K562 (cell line): ENCODE data around the gene SELENOF. TPM values are rescaled to one million over a fixed set of nuclear protein-coding genes. Genes with fewer than 3 reads are reported as not detected.
A peak's percentile ranks its signal among the peaks of the same experiment; 100 is the strongest.

Source experiments
- ATAC-seq: fragments of 200-7000 bp; cut with Tn5 transposase; 3 replicates; pipeline ENCODE4 v1.9.1; 2020; ENCODE audit warnings: moderate library complexity
- BruUV-seq: library from RNA; stranded (reverse); fragments of 400-500 nt; replicated peaks from 2 replicates; lab custom pipeline; 2021; lab: Mats Ljungman, UMichigan
- CTCF ChIA-PET: fragments of 300-600 bp; formaldehyde crosslinking; extraction: SDS; loops from one replicate; lab custom pipeline; 2021; ENCODE audit warnings: low intra/inter-chr PET ratio; lab: Yijun Ruan, JAX
- POLR2A ChIA-PET: fragments of 300-600, 350-650 bp; sonication (Branson Sonifier 250); formaldehyde crosslinking; extraction: SDS; loops from one replicate; lab custom pipeline; 2021; ENCODE audit warnings: antibody characterized with exemption, inconsistent platforms; lab: Yijun Ruan, JAX
- DNase-seq, 4 experiments: peaks; one replicate each; pipeline versions ENCODE4 v3.0.0 to v3.0.0-alpha.2; 2011 to 2018; ENCODE audit warnings: low spot score in 3 of 4, mixed read lengths in 3 of 4; ENCODE audit errors: extremely low read depth in 1 of 4
- FAIRE-seq: peaks from 2 replicates; lab custom pipeline; 2011; peaks lifted over from hg19 to GRCh38; lab: Jason Lieb, UNC
- H2AFZ ChIP-seq: 2 replicates; pipeline ENCODE4 v1.6.0; 2011; ENCODE audit warnings: low read depth, low read length, control low read depth, inconsistent platforms
- H3K27ac ChIP-seq: fragments of 200-600 bp; 3 replicates; pipeline ENCODE4 v1.8.0; 2011; ENCODE audit warnings: low read depth, mild to moderate bottlenecking, control low read depth, inconsistent platforms, low read length, moderate library complexity, mixed read lengths; ENCODE audit errors: extremely low read depth
- H3K27me3 ChIP-seq, 2 experiments: fragments of 300-600 bp in 1 of 2; 2 replicates in 1 of 2; 3 replicates in 1 of 2; pipeline versions ENCODE4 v1.6.0 to v1.8.0; 2011; ENCODE audit warnings: inconsistent platforms in 2 of 2, low read length in 2 of 2, mild to moderate bottlenecking in 1 of 2, mixed read lengths in 1 of 2, moderate library complexity in 1 of 2; ENCODE audit not compliant: control insufficient read depth in 2 of 2, insufficient read depth in 2 of 2
- H3K36me3 ChIP-seq: fragments of 300-600 bp; 3 replicates; pipeline ENCODE4 v1.8.0; 2011; ENCODE audit warnings: mild to moderate bottlenecking, low read length, inconsistent platforms; ENCODE audit not compliant: control insufficient read depth, insufficient read depth
- H3K4me1 ChIP-seq, 2 experiments: fragments of 200-600 bp in 1 of 2; replicated peaks in 1 of 2; 2 replicates in 1 of 2; 3 replicates in 1 of 2; pipeline versions ENCODE4 v1.5.1 to v1.8.0; 2011; ENCODE audit warnings: inconsistent platforms in 2 of 2, low read length in 2 of 2, mild to moderate bottlenecking in 1 of 2, mixed read lengths in 1 of 2, moderate library complexity in 1 of 2; ENCODE audit not compliant: control insufficient read depth in 2 of 2, insufficient read depth in 2 of 2
- H3K4me2 ChIP-seq: 2 replicates; pipeline ENCODE4 v1.6.1; 2011; ENCODE audit warnings: low read length, control low read depth, inconsistent platforms, mixed read lengths; ENCODE audit not compliant: insufficient read depth
- H3K4me3 ChIP-seq: fragments of 200-600 bp; sonication (generic), shearing (Covaris generic); 2 replicates; pipeline ENCODE4 v1.5.1; 2016; ENCODE audit warnings: control low read depth, inconsistent platforms
- H3K79me2 ChIP-seq: fragments of 200-600 bp; 3 replicates; pipeline ENCODE4 v1.8.0; 2011; ENCODE audit warnings: low read length, inconsistent platforms; ENCODE audit not compliant: control insufficient read depth, insufficient read depth
- H3K9ac ChIP-seq, 2 experiments: 2 replicates each; pipeline versions ENCODE4 v1.6.0 to v1.6.1; 2011; ENCODE audit warnings: low read depth in 2 of 2, low read length in 2 of 2, control low read depth in 1 of 2, inconsistent platforms in 1 of 2, mild to moderate bottlenecking in 1 of 2, mixed read lengths in 1 of 2; ENCODE audit not compliant: insufficient read depth in 1 of 2
- H3K9me1 ChIP-seq: one replicate; pipeline ENCODE4 v1.6.0; 2011; ENCODE audit warnings: inconsistent platforms, mild to moderate bottlenecking, low read length, moderate library complexity; ENCODE audit not compliant: control insufficient read depth, insufficient read depth
- H3K9me3 ChIP-seq: replicated peaks from 2 replicates; pipeline ENCODE4 v1.5.1; 2011; ENCODE audit warnings: low read depth, low read length, inconsistent platforms; ENCODE audit not compliant: control insufficient read depth, insufficient read depth
- H4K20me1 ChIP-seq: replicated peaks from 2 replicates; pipeline ENCODE4 v1.6.1; 2011; ENCODE audit warnings: low read length, inconsistent platforms, mixed read lengths; ENCODE audit not compliant: control insufficient read depth, insufficient read depth
- ESRRA ChIP-seq: fragments of 450-650 bp; IDR thresholded peaks from 2 replicates; pipeline ENCODE4 v1.6.1; 2014; ENCODE audit warnings: low read depth, mild to moderate bottlenecking, moderate library complexity, borderline replicate concordance
- HMGN3 ChIP-seq: IDR thresholded peaks from 2 replicates; pipeline ENCODE4 v1.6.1; 2011; ENCODE audit warnings: borderline replicate concordance, low read depth, mild to moderate bottlenecking, mixed read lengths, low read length; ENCODE audit not compliant: insufficient read length; ENCODE audit errors: extremely low read depth
- MEIS2 ChIP-seq: fragments of 450-650 bp; IDR thresholded peaks from 2 replicates; pipeline ENCODE4 v1.6.1; 2014; ENCODE audit warnings: mild to moderate bottlenecking; ENCODE audit not compliant: partially characterized antibody
- MTA2 ChIP-seq: fragments of 450-650 bp; IDR thresholded peaks from 2 replicates; pipeline ENCODE4 v1.6.1; 2016; ENCODE audit warnings: low read depth
- RCOR1 ChIP-seq, 2 experiments: IDR thresholded peaks; 2 replicates each; pipeline ENCODE4 v1.6.1; 2012; ENCODE audit warnings: low read depth in 2 of 2, low read length in 2 of 2, borderline replicate concordance in 1 of 2, improper control_type of control experiment in 1 of 2
- WGBS: fragments of 100-300 bp; shearing (Covaris generic); methylation state at CpG from one replicate; pipeline ENCODE4 v1.1.6; 2016; ENCODE audit warnings: low coverage, mixed read lengths; ENCODE audit not compliant: insufficient coverage; ENCODE audit errors: missing lambda C conversion rate; 5-methylcytosine and 5-hydroxymethylcytosine counted together
- in situ Hi-C: fragments of 300-500 bp; cut with MboI; formaldehyde crosslinking; loops from 4 replicates; pipeline ENCODE4 v1.15.0; 2018; ENCODE audit warnings: inconsistent platforms, mixed read lengths
- intact Hi-C: fragments of 100-400 bp; cut with micrococcal nuclease; formaldehyde crosslinking; loops from 2 replicates; pipeline ENCODE4 v1.14.2; 2022
- polyA plus RNA-seq, 8 experiments: library from polyadenylated mRNA; depleted of rRNA in 4 of 8; stranded (reverse) in 5 of 8; unstranded in 3 of 8; fragments of >200 nt; fragmentation: Nextera tagmentation in 2 of 8; fragmentation: Illumina TruSeq in 1 of 8; extraction: Ambion mirVana in 2 of 8; extraction: Trizol in 1 of 8; gene quantifications; 2 replicates each; pipeline versions ENCODE4 v1.2.1 to v1.2.3, GENCODE V29; 2011 to 2014; ENCODE audit warnings: inconsistent platforms in 1 of 8, missing spikeins in 1 of 8
- total RNA-seq, 7 experiments: library from RNA; depleted of rRNA in 6 of 7; stranded (reverse); fragments of >200 nt in 6 of 7; fragmentation: Illumina TruSeq in 2 of 7; extraction: Trizol in 2 of 7; gene quantifications; 2 replicates each; pipeline versions ENCODE4 v1.2.1 to v1.2.3, GENCODE V29; 2011 to 2021; ENCODE audit warnings: low replicate concordance in 1 of 7
- TF ChIP-seq, protein P1 (sequence below), 2 experiments: IDR thresholded peaks in 1 of 2; conservative IDR thresholded peaks in 1 of 2; 2 replicates each; pipeline ENCODE4 v1.6.1; 2016; ENCODE audit warnings: low read depth in 2 of 2, mild to moderate bottlenecking in 1 of 2, missing compliant biosample characterization in 1 of 2, missing genetic modification characterization in 1 of 2, moderate library complexity in 1 of 2

Gene SELENOF
- total and polyA plus RNA-seq, 9 of the 15 experiments (the other 6 are each of a cell fraction or from before 2014, with no cell fraction given): 115 to 394 (median 215) TPM

GRCh38 chr1:86955678-86956077, 41.8 kb upstream of the SELENOF start (continued):
- TF ChIP-seq HMGN3: no peak

DNA sequence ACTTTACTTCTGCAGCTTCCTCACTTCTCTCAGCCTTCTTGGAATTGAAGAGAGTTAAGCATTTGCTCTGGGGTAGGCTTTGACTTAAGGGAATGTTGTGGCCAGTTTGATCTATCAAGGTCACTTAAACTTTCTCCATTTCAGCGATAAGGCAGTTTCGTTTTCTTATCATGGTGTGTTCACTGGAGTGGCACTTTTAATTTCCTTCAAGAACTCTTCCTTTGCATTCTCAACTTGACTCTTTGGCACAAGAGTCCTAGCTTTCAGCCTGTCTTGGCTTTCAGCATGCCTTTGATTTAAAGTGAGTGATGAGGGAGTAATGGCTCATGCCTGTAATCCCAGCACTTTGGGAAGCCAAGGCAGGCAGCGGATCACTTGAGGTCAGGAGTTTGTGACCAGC, 39.2 kb upstream of the SELENOF start:
- Histone ChIP-seq H3K4me2 (peak overlapping the region; percentile 48), H3K9me1 (no peaks in the 10 kb centered on the region), H3K27me3 (no peaks in the 10 kb centered on the region), H3K9me3 (no peaks in the 10 kb centered on the region; the same call in 1 of the 2 replicates), H3K4me3 (no peak overlapping the region), H4K20me1 (no peaks in the 10 kb centered on the region; the same call in 1 of the 2 replicates), H3K27ac (peak overlapping the region; percentile 42; the same call in 1 of the 3 replicates), H3K4me1 (peaks cover 0 to 36% of the 10 kb centered on the region in 2 experiments; a peak in 3 of 5 replicates), H2AFZ (no peak overlapping the region), H3K36me3 (peaks cover 2% of the 10 kb centered on the region; the same call in 1 of the 3 replicates), H3K79me2 (peaks cover 98% of the 10 kb centered on the region), H3K9ac (no peak overlapping the region)
- intact Hi-C loops: loop anchor here (5.0 kb wide), 1 partner anchor 36 kb away; no protein-coding TSS in a partner anchor
- POLR2A ChIA-PET: interaction anchor here (0.9 to 1.1 kb wide), 2 partner anchors 10 to 19 kb away, joined by 3 to 7 read pairs; no protein-coding TSS in a partner anchor
- FAIRE-seq (no peak), ATAC-seq (no peak), DNase-seq (no peak)
- in situ Hi-C loops: no loop called here
- TF ChIP-seq, protein P1, sequence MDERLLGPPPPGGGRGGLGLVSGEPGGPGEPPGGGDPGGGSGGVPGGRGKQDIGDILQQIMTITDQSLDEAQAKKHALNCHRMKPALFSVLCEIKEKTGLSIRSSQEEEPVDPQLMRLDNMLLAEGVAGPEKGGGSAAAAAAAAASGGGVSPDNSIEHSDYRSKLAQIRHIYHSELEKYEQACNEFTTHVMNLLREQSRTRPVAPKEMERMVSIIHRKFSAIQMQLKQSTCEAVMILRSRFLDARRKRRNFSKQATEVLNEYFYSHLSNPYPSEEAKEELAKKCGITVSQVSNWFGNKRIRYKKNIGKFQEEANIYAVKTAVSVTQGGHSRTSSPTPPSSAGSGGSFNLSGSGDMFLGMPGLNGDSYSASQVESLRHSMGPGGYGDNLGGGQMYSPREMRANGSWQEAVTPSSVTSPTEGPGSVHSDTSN (CRISPR knock-in tag; IDR thresholded peaks at IDR 0.05; ENCODE audit: low read depth): no peak
- TF ChIP-seq, protein P1 (tag; conservative IDR thresholded peaks at IDR 0.05; ENCODE audit: low read depth): peak; percentile 93
- TF ChIP-seq MEIS2: peak; percentile 69
- TF ChIP-seq ESRRA: peak; percentile 71
- TF ChIP-seq MTA2: no peak
- TF ChIP-seq RCOR1 (IDR thresholded peaks at IDR 0.05; ENCODE audit: borderline replicate concordance in 1 of 2, low read depth in 2 of 2, low read length in 2 of 2): 0 out of 4 replicates have a peak, but pooled peaks of 1 of the 2 experiments have one; percentile 5
- CTCF ChIA-PET: interaction anchor here (0.6 kb wide), 1 partner anchor 11 kb away, joined by 5 read pairs; no protein-coding TSS in a partner anchor
- 25% methylated on average over 3 of the region's 3 CpGs for WGBS
- no TSS peak for BruUV-seq
